ENCODE measurements around the gene C2CD3. TPM values are rescaled to one million over a fixed set of nuclear protein-coding genes. Genes with fewer than 3 reads are reported as not detected.

The C2CD3 gene
- total and polyA plus RNA-seq, 9 of the 15 experiments (the other 6 are each of a cell fraction or from before 2014, with no cell fraction given) = 4.4 to 20.2 (median 15.4) TPM

DNA sequence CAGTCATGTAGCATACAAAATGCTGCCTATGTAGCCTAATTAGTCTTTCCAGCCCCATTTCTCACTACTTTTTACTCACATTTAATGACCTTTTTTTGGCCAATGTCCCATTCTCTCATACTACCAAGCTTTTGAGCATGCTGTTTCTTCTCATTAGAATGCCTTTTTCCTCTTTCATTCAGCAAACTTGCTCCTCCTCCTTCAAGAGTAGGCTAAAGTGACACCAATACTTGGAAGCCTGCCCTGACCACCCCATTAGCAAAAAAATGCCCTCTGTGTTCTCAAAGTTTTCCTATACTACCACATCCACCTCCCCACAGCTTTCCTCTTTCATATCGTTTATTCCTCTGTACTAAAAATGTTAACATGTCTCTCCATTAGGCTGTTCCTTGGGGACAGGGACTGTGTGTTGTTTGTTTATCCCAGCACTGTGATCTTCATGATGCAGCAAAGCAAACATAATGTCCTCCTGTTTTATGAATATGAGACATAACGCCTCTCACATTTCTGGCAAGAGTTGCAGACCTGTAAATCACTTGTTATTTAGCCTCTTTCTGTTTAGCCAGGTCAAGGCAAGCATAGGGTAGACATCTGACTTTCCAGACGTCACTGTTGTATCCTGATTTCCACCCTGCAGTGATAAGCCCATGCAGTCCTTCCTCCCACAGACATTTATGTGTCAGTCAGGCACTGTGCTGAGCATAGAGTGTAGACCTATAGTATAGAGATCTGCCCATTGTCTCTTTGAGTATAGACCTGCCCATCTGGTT lies 99.9 kb downstream of the C2CD3 start (continued):
- no peak for TF ChIP-seq NR0B1 (IDR thresholded peaks at IDR 0.05; ENCODE audit: partially characterized antibody)
- no peak for TF ChIP-seq ERF (CRISPR knock-in tag; IDR thresholded peaks at IDR 0.05)
- TF ChIP-seq ZFP30 (CRISPR knock-in tag; IDR thresholded peaks at IDR 0.05; ENCODE audit: borderline replicate concordance) = no peak
- no peak for TF ChIP-seq ZNF668 (CRISPR knock-in tag; IDR thresholded peaks at IDR 0.05)
- TF ChIP-seq CHD4 (IDR thresholded peaks at IDR 0.05; ENCODE audit: insufficient read depth, insufficient replicate concordance, low read depth, low read length, poor library complexity, severe bottlenecking) = no peak
- no peak for TF ChIP-seq STAT5B (CRISPR knock-in tag; IDR thresholded peaks at IDR 0.05)
- TF ChIP-seq, protein P1, sequence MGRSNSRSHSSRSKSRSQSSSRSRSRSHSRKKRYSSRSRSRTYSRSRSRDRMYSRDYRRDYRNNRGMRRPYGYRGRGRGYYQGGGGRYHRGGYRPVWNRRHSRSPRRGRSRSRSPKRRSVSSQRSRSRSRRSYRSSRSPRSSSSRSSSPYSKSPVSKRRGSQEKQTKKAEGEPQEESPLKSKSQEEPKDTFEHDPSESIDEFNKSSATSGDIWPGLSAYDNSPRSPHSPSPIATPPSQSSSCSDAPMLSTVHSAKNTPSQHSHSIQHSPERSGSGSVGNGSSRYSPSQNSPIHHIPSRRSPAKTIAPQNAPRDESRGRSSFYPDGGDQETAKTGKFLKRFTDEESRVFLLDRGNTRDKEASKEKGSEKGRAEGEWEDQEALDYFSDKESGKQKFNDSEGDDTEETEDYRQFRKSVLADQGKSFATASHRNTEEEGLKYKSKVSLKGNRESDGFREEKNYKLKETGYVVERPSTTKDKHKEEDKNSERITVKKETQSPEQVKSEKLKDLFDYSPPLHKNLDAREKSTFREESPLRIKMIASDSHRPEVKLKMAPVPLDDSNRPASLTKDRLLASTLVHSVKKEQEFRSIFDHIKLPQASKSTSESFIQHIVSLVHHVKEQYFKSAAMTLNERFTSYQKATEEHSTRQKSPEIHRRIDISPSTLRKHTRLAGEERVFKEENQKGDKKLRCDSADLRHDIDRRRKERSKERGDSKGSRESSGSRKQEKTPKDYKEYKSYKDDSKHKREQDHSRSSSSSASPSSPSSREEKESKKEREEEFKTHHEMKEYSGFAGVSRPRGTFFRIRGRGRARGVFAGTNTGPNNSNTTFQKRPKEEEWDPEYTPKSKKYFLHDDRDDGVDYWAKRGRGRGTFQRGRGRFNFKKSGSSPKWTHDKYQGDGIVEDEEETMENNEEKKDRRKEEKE (IDR thresholded peaks at IDR 0.05; ENCODE audit: borderline replicate concordance in 1 of 2, control insufficient read depth in 1 of 2, low read depth in 2 of 2, low read length in 1 of 2) = no peak
- TF ChIP-seq RBM22 (IDR thresholded peaks at IDR 0.05; ENCODE audit: low read depth, low read length, poor library complexity, severe bottlenecking) = no peak
- TF ChIP-seq SMAD1 (IDR thresholded peaks at IDR 0.05; ENCODE audit: low read depth, low read length, partially characterized antibody) = peak; percentile 3
- no peak for TF ChIP-seq POLR2G (IDR thresholded peaks at IDR 0.05; ENCODE audit: low read depth, low read length)
- no peak for TF ChIP-seq ZNF12 (CRISPR knock-in tag; IDR thresholded peaks at IDR 0.05)
- TF ChIP-seq SIRT6 (IDR thresholded peaks at IDR 0.05; ENCODE audit: low read depth, low read length) = no peak
- TF ChIP-seq, protein P2, sequence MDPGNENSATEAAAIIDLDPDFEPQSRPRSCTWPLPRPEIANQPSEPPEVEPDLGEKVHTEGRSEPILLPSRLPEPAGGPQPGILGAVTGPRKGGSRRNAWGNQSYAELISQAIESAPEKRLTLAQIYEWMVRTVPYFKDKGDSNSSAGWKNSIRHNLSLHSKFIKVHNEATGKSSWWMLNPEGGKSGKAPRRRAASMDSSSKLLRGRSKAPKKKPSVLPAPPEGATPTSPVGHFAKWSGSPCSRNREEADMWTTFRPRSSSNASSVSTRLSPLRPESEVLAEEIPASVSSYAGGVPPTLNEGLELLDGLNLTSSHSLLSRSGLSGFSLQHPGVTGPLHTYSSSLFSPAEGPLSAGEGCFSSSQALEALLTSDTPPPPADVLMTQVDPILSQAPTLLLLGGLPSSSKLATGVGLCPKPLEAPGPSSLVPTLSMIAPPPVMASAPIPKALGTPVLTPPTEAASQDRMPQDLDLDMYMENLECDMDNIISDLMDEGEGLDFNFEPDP (CRISPR knock-in tag; IDR thresholded peaks at IDR 0.05) = no peak
- TF ChIP-seq, protein P3, sequence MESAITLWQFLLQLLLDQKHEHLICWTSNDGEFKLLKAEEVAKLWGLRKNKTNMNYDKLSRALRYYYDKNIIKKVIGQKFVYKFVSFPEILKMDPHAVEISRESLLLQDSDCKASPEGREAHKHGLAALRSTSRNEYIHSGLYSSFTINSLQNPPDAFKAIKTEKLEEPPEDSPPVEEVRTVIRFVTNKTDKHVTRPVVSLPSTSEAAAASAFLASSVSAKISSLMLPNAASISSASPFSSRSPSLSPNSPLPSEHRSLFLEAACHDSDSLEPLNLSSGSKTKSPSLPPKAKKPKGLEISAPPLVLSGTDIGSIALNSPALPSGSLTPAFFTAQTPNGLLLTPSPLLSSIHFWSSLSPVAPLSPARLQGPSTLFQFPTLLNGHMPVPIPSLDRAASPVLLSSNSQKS (CRISPR knock-in tag; IDR thresholded peaks at IDR 0.05) = no peak
- TF ChIP-seq NR2C2 (CRISPR knock-in tag; IDR thresholded peaks at IDR 0.05) = no peak
- TF ChIP-seq NR2C2 (tag; IDR thresholded peaks at IDR 0.05) = peak; percentile 32; the same call in 1 of the 2 replicates
- no peak for TF ChIP-seq CTCF (IDR thresholded peaks at IDR 0.05 in 2 of 3, conservative IDR thresholded peaks at IDR 0.05 in 1 of 3; ENCODE audit: insufficient read depth in 2 of 3, low read depth in 1 of 3, low read length in 3 of 3)
- TF ChIP-seq BCOR (IDR thresholded peaks at IDR 0.05) = no peak
